Loucy (cell line): ENCODE data around the gene ATP1A2.

Source experiments
- EZH2phosphoT487 ChIP-seq: fragments of 200-600 bp; IDR thresholded peaks from 2 replicates; pipeline ENCODE4 v1.6.1; 2018; ENCODE audit warnings: antibody characterized with exemption, mild to moderate bottlenecking, moderate library complexity, borderline replicate concordance
- TF ChIP-seq, protein P1 (sequence below): fragments of 200-600 bp; sonication (generic); conservative IDR thresholded peaks from 2 replicates; pipeline ENCODE4 v1.5.1; 2014; ENCODE audit warnings: mild to moderate bottlenecking, antibody characterized with exemption, low read length

DNA sequence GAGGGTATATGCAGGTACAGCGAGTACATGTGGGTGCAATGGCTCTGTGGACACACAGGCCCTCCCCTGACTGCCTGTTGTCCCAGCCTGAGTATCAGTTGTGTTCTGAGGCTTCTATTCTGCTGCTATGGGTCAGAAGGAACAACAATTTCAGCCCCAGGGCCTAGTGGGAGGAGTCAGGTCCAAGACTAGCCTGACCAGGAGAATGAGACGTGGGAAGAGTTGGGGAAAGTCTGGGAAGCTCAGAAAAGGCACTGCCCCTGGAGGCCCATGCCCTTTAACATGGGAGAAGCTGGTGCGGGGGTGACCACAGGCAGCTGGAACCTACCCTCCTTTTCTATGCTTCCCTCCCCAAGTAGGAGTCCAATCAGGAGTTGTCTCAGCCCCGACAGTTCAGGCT is 24.8 kb upstream of the ATP1A2 start:
- no peak for TF ChIP-seq EZH2phosphoT487
- TF ChIP-seq, protein P1, sequence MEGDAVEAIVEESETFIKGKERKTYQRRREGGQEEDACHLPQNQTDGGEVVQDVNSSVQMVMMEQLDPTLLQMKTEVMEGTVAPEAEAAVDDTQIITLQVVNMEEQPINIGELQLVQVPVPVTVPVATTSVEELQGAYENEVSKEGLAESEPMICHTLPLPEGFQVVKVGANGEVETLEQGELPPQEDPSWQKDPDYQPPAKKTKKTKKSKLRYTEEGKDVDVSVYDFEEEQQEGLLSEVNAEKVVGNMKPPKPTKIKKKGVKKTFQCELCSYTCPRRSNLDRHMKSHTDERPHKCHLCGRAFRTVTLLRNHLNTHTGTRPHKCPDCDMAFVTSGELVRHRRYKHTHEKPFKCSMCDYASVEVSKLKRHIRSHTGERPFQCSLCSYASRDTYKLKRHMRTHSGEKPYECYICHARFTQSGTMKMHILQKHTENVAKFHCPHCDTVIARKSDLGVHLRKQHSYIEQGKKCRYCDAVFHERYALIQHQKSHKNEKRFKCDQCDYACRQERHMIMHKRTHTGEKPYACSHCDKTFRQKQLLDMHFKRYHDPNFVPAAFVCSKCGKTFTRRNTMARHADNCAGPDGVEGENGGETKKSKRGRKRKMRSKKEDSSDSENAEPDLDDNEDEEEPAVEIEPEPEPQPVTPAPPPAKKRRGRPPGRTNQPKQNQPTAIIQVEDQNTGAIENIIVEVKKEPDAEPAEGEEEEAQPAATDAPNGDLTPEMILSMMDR: no peak
